HG02623 (cell line): ENCODE measurements around the gene DUSP15.
"Not testable (repeated sequence)": the region's sequence is repeated elsewhere in the genome, so short reads cannot be mapped to it uniquely, and the experiment has no call there.

Source experiments
- ATAC-seq: cut with Tn5 transposase; IDR thresholded peaks from one replicate; pipeline ENCODE4 v1.9.1; 2021; ENCODE audit warnings: moderate library complexity; ENCODE audit not compliant: unreplicated experiment

Gene DUSP15

GRCh38 chr20:31840906-31841816 lies 29.2 kb downstream of the DUSP15 start:
- ATAC-seq: no peak

DNA sequence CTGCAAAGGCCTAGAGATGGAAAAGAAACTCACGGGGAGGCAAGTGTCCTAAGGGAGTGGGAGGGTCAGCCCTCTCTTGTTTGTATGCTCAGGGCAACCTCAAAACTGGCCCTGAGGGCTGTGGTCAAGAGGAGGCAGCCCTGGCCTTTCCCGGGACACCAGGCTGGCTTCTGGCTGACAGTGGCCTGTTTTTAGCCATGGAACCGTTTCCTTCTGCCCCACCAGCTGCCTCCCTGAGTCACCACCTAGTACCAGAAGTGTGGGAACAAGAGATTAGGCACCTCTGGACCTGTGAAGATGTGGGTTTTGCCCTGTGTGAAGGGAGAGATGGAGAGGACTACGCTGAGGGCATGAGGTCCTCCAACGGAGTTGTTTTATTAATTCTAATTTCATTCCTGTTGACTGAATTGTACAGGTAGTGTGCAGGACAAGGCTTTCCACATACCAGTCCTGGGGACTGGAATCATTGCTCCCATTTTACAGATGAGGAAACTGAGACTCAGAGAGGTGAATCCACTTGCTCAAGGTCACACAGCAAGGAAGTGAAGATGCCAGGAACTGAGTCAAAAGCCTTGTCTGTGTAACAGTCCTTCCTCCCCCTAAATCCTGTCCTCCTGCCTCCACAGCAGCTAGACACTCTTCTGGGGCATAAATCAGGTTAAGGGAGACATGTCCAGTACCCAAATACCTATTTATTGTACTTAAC lies 30.4 kb downstream of the DUSP15 start:
- ATAC-seq: no peak

- ATAC-seq: no peak
Measured at GRCh38 chr20:31838646-31839292, 31.6 kb downstream of the DUSP15 start.

- ATAC-seq: no peak
Measured at GRCh38 chr20:31837896-31838397, 32.4 kb downstream of the DUSP15 start.

GRCh38 chr20:31836853-31837608 lies 33.3 kb downstream of the DUSP15 start:
- no peak for ATAC-seq

DNA sequence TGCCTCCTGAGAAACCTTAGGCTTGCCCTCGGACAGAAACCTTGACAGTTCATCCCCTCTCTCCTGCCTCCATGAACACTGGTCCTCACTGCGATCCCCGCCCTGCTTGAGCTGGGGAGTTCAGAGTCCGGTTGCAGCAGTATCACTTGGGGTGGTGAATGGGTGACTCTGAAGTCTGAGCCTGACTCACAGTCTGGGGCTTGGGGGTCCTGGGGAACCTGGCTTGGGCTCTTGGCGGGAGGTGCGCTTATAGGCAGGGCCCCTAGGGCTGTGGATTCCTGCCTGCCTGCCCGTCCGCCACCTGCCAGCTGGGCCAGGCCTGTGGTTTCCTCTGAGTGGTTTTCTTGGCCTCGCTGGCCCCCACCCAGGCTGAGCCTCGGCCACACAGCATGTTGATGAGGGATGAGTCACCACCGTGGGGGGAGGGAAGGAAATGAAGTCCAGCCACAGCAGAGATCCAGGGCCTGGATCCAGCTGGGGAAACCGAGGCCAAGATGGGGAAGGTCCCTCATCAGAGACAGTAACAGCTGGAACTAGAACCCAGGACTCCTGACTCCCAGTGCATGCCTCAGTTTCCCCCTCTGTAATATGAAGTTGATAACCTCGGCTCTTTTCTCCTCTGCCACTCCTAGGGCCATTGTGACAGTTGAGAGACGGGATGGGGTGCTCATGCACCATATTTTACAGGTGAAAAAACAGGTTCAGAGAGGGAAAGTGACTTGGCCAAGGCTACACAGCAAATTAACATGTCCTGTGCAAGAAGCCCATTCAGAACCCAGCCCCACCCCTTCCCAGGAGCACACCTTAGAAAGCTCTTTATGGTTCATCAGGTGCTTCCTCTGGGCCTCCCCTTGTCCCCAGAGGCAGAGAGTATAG lies 34.1 kb downstream of the DUSP15 start:
- peak; percentile 54 for ATAC-seq

- ATAC-seq: no peak
Measured at GRCh38 chr20:31835554-31835953, 34.8 kb downstream of the DUSP15 start.

- ATAC-seq: no peak
Measured at GRCh38 chr20:31833931-31834521, 36.3 kb downstream of the DUSP15 start.

GRCh38 chr20:31833130-31833930 lies 37.0 kb downstream of the DUSP15 start:
- ATAC-seq: no peak

- no peak for ATAC-seq
Measured at GRCh38 chr20:31831771-31832306, 38.5 kb downstream of the DUSP15 start.

DNA sequence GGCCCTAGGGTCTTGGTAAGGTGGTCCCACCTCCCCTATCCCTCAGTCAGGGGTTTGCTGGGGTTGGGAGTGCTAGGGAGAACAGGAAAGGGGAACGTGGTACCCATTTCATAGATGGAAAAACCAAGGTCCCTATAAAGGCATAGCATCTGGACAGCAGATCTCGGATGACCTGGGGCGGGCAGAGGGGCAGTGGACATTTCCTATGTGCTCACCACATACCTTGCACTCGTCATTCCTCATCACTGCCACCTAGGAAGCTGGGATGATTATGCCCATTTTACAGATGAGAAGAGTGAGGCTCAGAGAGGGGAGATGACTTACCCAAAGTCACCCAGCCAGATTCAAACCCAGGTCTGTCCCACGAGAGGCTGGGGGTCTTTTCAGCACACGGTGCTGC lies 39.1 kb downstream of the DUSP15 start:
- ATAC-seq: no peak

- ATAC-seq: no peak
Measured at GRCh38 chr20:31830406-31830981, 39.8 kb downstream of the DUSP15 start.

DNA sequence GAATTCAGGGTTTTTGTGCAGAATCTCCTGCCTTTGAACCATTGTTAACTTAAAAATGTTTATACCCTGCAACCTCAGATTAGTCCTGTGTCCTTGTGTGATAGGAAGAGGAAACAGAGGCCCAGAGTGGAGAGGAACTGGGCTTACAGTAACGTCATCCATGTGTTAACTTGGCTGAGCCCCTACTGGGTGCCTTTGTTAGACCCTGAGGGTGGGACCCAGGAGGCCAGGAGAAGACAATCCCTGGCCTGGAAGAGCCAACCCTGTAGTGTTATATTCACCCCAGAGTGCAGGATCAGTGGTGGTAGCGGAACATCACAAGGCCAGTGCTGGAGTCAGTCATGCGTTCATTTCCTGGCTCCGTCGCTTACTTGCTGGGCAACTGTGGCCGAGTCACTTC lies 40.6 kb downstream of the DUSP15 start:
- ATAC-seq: no peak

GRCh38 chr20:31828016-31828415 lies 42.3 kb downstream of the DUSP15 start:
- ATAC-seq: not testable (repeated sequence)

DNA sequence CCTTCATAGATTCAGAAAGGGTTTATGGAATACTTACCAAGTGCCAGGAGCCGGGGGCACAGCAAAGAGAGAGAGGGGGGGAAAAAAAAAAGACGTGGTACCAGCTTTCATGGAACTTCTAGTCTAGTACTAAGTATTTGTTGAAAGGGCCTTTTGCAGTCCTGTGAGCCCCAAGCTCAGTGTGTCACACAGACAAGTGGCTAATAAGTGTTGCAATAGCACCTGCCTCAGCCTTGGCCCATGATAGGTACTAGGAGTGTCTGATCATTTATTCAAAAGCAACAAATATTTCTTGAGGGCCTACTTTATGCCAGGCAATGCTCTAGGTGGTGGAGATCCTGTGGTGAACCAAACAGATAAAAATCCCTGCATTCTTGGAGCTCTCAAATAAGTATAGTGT lies 43.3 kb downstream of the DUSP15 start:
- no peak for ATAC-seq

DNA sequence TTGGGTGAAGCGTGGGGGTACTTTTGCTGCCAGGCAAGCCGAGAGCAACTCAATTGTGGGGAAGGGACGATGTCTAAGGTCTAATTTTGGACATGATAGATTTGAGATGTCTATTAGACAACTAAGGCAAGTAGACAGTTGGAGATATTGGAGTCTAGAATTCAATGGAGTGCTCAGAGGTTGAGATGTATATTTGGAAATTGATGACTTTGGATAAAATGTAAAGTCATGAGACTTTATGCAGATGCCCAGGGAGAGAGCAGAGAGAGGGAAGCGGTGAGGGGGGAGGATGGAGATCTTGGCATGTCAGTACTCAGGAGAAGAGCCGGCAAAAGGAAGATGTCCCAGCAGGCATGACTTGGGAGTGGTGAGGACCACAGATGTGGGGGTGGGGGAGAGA lies 44.3 kb downstream of the DUSP15 start:
- ATAC-seq: no peak

DNA sequence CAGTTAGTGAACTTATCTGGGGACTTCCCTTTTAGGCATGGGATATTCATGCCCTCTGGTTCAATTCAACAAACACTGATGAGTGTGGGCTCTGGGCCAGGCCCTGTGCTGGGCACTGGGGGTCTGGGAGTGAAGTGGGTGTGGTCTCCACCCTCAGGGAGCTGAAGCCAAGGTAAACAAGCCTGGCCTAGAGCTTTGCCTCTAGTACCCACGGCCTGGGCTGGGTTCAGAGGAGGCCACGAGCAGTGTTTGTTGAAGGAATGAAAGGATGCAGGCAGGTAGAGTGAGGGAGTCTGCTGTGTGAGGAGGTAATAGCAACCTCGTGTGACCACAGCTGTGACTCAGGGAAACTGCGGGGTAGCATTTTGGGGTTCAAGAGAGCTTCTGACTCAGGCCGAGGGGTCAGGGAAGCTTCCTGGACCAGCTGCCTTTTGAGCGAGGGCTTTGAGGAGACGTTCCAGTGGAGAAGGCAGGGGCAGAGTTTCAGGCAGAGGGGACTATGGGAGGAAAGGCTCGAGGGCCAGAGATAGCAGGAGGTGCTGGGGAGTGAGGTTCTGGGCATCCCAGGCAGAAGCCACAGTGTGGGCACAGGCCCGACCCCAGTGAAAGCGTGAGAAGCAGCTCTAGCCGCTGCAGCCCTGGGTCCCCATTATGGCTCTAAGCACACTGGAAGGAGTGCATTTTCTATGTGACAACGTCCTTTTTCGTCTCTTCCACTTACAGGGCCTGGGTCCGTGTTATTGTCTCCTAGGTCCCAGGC lies 45.6 kb downstream of the DUSP15 start:
- no peak for ATAC-seq
